Pulmonary artery endothelial cell (primary cell): ENCODE results near the gene LSM14A. TPM values are rescaled to one million over a fixed set of nuclear protein-coding genes. Genes with fewer than 3 reads are reported as not detected.
"Not testable (repeated sequence)": the region's sequence is repeated elsewhere in the genome, so short reads cannot be mapped to it uniquely, and the experiment has no call there.

Experiments
- DNase-seq: peaks from one replicate; pipeline ENCODE4 v3.0.0-alpha.2; 2011; ENCODE audit warnings: low read depth, low spot score
- total RNA-seq: library from RNA; depleted of rRNA; stranded (reverse); fragments of >200 nt; gene quantifications from 2 replicates; pipeline ENCODE4 v1.2.3, GENCODE V29; 2014

Gene LSM14A
- 144 and 147 TPM in 2 replicates for total RNA-seq

- DNase-seq, result peak; percentile 69
Observed at GRCh38 chr19:34171877-34172660, at the start of gene LSM14A. TSS of gene LSM14A (plus strand) at chr19:34172504. CDS start at chr19:34172643, 139 bp downstream.

- DNase-seq, result no peak
Observed at GRCh38 chr19:34124828-34125227, 47.5 kb upstream of the LSM14A start.

DNA sequence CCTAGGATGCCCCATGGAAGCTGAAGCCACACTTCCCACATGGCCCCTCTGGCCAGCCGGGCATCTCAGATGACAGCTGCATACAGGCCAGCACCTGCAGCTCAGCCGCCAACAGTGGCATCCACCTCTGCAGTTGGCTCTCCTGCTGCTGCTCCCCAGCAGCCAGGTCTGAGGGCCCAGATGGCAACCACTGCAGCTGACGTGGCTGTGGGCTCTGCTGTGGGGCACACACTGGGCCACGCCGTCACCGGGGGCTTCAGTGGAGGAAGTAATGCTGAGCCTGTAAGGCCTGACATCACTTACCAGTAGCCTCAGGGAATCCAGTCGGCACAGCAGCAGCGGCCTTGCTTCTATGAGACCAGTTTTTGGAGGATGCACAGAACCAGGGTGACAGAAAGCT, 45.3 kb upstream of the LSM14A start:
- no peak for DNase-seq

GRCh38 chr19:34127684-34128189, 44.6 kb upstream of the LSM14A start:
- no peak for DNase-seq

DNA sequence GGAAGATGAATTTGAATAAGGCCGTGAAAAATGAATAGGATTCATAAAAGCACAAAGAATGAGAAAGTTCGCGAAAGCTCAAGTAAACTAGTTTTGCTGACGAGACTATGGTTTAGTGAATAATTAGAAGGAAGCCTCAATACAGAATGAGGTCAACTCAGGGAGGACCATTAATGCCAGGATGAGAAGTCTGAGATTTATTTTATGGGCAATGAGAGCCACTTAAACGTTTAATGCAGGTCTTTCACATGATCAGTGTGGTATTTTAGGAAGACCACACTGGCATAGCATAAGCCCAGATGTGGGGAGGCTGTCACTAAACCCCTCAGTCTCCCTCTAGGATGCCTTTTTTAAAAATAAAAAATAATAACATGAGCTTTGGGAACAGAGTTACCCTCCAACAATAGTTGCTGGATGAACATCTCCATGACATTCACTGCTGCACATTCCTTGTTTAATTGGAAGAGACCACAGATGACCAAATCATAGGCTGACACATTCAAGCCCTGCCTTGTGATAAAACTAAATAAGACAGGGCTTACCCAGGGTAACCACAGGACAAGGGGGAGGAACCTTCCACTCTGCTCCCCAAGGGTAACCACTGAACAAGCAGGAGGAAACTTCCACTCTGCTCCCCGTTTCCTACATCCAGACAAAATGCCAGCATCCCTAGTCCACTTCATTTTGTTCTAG, 43.6 kb upstream of the LSM14A start:
- DNase-seq, result no peak

DNA sequence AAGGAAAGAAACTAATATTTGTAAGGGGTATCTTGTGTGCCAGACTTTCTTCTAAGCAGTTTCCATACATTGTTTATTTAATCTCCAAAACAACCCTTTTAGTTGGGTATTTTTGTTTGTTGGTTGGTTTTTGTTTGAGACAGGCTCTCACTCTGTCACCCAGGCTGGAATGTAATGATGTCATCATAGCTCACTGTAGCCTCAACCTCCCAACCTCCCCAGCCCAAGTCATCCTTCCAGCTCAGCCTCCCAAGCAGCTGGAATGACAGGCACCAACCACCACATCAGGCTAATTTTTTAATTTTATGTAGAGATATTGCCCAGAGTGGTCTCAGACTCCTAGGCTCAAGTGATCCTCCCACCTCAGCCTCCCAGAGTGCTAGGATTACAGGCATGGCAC, 41.2 kb upstream of the LSM14A start:
- DNase-seq, result no peak

DNA sequence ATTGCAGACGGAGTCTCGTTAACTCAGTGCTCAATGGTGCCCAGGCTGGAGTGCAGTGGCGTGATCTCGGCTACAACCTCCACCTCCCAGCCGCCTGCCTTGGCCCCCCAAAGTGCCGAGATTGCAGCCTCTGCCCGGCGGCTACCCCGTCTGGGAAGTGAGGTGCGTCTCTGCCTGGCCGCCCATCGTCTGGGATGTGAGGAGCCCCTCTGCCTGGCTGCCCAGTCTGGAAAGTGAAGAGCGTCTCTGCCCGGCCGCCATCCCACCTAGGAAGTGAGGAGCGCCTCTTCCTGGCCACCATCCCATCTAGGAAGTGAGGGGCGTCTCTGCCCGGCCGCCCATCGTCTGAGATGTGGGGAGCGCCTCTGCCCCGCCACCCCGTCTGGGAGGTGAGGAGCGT, 40.2 kb upstream of the LSM14A start:
- DNase-seq, result not testable (repeated sequence)

- not testable (repeated sequence) for DNase-seq
Observed at GRCh38 chr19:34132706-34133105, 39.6 kb upstream of the LSM14A start.

DNA sequence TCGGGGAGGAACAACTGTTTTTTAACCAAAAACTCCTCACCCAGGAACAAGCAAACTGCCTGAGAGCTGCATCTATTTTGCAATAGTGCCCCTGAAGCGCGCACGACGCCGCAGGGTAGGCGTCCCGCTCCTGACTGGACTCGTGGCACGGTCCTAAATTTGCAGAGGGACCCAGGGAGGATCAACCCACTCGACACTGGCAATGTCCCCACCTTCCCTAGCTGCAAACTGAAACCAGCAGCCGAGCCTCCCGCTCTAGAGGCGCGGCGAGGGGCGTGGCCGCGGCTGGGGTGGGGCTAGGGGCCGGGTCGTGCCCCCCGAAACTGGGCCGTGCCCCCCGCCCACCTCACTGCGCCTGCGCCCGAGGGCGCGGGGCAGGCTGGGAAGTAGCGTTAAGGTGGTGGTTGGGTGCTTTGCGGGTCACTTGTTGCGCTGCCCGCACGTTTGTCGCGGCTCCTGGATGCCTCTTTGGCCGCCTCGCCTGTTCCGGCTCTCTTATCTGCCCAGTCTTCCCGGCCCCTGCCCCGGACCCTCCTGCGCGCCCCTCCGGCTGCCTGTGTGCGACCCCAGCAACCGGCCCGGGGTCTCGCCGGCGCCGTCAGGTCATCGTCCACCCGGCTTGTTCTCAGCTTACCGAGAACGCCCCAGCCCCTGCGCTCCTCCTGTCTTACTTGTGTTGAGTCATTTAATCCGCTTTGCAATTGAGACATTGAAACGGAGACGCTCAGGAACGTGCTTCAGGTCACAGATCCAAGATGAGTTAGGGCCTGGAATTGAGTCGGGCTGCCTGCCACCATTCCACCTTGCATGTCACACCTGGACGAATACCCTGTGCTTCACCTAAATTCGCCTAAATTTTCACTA, 37.9 kb upstream of the LSM14A start:
- DNase-seq, result peak; percentile 7

DNA sequence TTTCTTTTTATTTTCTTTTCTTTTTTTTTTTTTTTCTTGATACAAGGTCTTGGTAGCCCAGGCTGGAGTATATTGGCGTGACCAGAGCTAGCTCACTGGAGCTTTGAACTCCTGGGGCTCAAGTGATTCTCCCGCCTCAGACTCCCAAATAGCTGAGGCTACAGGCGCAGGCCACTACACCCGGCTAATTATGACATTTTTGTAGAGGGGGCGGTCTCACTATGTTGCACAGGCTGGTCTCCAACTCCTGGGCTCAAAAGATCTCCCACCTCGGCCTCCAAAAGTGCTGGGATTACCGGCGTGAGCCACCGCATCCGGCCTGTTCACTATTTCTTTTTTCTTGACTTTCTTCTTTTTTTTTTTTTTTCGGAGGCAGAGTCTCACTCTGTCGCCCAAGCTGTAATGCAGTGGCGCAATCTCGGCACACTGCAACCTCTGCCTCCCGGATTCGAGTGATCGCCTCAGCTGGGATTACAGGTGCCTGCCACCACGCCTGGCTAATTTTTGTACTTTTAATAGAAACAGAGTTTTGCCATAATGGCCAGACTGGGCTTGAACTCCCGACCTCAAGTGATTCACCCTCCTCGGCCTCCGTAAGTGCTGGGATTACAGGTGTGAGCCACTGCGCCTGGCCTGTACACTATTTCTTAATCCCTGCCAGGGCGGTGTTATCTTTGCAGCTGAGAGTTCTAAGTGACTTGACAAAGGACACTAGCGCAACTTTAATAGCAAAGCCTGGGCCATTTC, 37.1 kb upstream of the LSM14A start:
- DNase-seq, result no peak

DNA sequence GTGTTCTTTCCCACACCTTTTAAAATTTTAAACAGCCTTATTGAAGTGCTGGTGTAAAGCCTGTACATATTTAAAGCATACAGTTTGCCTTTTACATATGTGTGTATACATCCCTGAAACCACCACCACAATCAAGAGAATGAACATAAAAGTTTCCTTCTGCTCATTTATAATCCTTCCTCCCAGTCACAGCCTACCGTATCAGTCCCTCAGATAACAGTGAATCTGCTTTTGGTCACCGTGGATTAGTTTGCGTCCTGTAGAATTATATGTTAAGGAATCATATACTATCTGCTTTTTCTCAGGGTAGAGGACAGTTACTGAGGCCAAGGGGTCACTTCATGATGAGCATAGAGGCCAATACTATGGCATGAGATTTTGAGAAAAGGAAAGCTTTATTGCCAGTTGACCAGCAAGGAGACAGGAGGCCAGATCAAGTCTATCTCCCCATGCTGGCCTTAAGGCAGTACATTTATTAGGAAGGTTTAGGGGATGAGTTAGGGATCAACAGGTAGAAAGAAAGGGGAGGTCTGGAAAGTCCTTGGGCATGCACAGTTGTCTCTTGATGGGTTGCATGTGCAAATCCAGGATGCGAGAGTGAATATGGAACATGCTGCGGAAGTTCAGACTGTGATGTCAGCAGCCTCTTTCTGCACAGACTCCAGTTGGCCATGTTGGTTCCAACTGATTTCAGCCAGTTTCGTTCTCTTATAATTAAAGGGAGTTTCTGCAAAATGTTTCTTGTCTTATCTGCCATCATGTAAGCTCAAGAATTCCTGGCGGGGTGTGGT, 36.3 kb upstream of the LSM14A start:
- DNase-seq, result no peak

- DNase-seq, result no peak
Observed at GRCh38 chr19:34141025-34141424, 31.3 kb upstream of the LSM14A start.

DNA sequence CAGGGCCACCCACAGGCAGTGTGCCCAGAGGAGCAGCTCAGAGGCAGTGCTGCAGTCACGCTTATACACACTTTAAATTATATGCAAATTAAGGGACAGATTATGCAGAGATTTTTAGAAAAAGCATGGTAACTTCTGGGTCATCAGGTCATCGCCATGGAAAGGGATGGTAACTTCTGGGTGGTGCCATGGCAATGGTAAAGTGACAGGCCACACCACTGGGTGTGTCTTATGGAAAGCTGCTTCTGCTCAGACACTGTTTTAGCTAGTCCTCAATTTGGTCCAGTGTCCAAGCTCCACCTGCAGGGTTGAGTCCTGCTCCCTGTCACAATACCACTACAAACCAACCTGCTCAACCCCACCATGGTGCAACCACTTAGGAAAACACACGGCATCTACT, 29.9 kb upstream of the LSM14A start:
- DNase-seq, result no peak

DNA sequence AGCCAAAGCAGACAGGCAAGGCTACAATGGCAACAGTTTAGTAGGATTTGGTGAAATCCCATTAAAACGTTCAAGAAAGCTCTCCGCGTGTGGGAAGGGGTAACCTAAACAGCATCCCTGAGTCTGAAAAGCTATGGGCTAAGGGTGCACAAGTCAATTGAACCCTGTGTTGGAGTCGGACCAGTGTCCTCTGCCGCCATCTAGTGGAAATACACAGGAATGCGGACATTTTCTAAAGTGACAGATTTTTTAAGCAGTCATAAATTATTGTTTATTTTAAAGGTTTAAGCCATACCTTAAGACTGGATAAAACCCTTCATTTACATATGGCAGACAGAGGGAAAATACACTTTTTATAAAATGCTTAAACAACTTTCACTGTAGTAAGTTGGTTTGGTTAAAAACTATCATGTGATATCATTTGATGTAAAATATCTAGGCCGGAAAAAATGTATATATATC, 26.5 kb upstream of the LSM14A start:
- DNase-seq, result peak; percentile 4

- no peak for DNase-seq
Observed at GRCh38 chr19:34148658-34149185, 23.6 kb upstream of the LSM14A start.

DNA sequence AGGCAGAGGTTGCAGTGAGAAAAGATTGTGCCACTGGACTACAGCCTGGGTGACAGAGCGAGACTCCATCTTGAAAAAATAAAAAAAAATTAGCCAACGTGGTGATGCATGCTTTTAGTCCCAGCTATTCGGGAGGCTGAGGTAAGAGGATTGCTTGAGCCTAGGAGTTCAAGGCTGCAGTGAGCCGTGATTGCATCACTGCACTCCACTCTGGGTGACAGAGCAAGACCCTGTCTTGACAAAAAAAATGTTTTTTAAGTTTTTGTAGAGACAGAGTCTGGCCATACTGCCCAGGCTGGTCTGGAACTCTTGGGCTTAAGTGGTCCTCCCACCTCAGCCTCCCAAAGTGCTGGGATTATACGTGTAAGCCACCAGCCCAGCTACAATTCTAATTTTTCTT, 22.4 kb upstream of the LSM14A start:
- DNase-seq, result no peak

DNA sequence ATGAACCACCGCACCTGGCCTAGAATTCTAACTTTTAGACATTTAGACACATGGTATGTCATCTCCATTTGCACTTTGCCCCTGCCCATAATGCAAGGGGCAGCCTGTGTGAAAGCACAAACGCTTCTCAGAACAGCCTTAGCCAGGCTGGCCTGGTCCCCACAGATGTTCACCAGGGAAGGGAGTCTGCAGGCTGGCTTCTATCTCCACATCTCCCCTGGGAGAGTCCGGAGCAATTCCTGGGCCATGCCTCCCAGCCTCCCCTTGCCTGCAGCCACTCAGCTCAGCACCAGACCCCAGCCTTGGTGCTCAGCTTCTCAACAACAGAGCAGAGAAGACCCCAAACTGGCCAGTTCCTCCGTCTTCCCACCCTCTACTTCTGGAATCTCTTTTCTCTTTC, 21.7 kb upstream of the LSM14A start:
- DNase-seq, result no peak

- no peak for DNase-seq
Observed at GRCh38 chr19:34151439-34151838, 20.9 kb upstream of the LSM14A start.

DNA sequence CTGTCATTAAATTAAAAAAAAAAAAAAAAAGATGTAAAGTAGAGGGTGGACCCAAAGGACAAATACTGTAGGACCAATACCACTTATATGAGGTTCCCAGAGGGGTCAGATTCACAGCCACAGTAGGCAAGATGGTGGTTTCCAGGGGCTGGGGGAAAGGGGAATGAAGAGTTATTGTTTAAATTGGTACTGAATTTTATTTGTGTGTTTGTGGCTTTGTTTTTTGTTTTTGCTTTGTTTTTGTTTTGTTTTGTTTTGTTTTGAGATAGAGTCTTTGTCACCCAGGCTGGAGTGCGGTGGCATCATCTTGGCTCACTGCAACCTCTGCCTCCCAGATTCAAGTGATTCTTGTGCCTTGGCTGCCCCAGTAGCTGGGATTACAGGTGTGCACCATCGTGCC, 17.9 kb upstream of the LSM14A start:
- DNase-seq, result no peak

- no peak for DNase-seq
Observed at GRCh38 chr19:34155686-34156085, 16.6 kb upstream of the LSM14A start.
